Right atrium auricular region (tissue), 2 donors: Measurements from ENCODE around the gene SCFD2. TPM values are rescaled to one million over a fixed set of nuclear protein-coding genes. Genes with fewer than 3 reads are reported as not detected.
A peak's percentile ranks its signal among the peaks of the same experiment; 100 is the strongest.

Source experiments
- DNase-seq: peaks from one replicate; pipeline ENCODE4 v3.0.0-alpha.2; 2019; ENCODE audit warnings: low spot score
- H3K27ac ChIP-seq, 2 donors: fragments of 200-600 bp; sonication (generic); 1 replicate in 1 of 2; 2 replicates in 1 of 2; pipeline ENCODE4 v1.5.1; 2016 to 2019
- H3K27me3 ChIP-seq, 2 donors: fragments of 200-600 bp; sonication (generic); one replicate each; pipeline versions ENCODE4 v1.5.1 to v1.6.0; 2017 to 2019
- H3K36me3 ChIP-seq: fragments of 200-600 bp; sonication (generic); one replicate; pipeline ENCODE4 v1.5.1; 2016
- H3K4me1 ChIP-seq, 2 donors: fragments of 200-600 bp; sonication (generic); one replicate each; pipeline versions ENCODE4 v1.5.1 to v1.6.0; 2017 to 2019
- H3K4me3 ChIP-seq, 2 donors: fragments of 200-600 bp; sonication (generic); 1 replicate in 1 of 2; 2 replicates in 1 of 2; pipeline ENCODE4 v1.5.1; 2017 to 2019; ENCODE audit warnings: mild to moderate bottlenecking in 1 of 2, moderate library complexity in 1 of 2
- H3K9me3 ChIP-seq, 2 donors: fragments of 200-600 bp; sonication (generic); one replicate each; pipeline ENCODE4 v1.5.1; 2019
- total RNA-seq, 2 donors: library from RNA; depleted of rRNA; stranded (reverse); fragments of >200 nt; gene quantifications; one replicate each; pipeline ENCODE4 v1.1.0, GENCODE V29; 2016
- TF ChIP-seq, protein P1 (sequence below), 2 donors: fragments of 200-600 bp; sonication (generic); IDR thresholded peaks; one replicate each; pipeline ENCODE4 v1.5.1; 2019; ENCODE audit warnings: antibody characterized with exemption in 2 of 2

Gene SCFD2
- total RNA-seq, 2 donors from 2014 or later = 8.1 to 9.4 TPM

- Histone ChIP-seq H3K4me3 (no peak overlapping the region), H3K4me1 (peaks cover 0 to 60% of the 10 kb centered on the region in 2 donors), H3K27ac (no peak overlapping the region), H3K9me3 (no peaks in the 10 kb centered on the region), H3K27me3 (no peaks in the 10 kb centered on the region), H3K36me3 (no peaks in the 10 kb centered on the region)
- DNase-seq = no peak
- TF ChIP-seq, protein P1, sequence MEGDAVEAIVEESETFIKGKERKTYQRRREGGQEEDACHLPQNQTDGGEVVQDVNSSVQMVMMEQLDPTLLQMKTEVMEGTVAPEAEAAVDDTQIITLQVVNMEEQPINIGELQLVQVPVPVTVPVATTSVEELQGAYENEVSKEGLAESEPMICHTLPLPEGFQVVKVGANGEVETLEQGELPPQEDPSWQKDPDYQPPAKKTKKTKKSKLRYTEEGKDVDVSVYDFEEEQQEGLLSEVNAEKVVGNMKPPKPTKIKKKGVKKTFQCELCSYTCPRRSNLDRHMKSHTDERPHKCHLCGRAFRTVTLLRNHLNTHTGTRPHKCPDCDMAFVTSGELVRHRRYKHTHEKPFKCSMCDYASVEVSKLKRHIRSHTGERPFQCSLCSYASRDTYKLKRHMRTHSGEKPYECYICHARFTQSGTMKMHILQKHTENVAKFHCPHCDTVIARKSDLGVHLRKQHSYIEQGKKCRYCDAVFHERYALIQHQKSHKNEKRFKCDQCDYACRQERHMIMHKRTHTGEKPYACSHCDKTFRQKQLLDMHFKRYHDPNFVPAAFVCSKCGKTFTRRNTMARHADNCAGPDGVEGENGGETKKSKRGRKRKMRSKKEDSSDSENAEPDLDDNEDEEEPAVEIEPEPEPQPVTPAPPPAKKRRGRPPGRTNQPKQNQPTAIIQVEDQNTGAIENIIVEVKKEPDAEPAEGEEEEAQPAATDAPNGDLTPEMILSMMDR (IDR thresholded peaks at IDR 0.05) = peak; percentile 64 to 82
Observed at GRCh38 chr4:53015681-53016080, 350.2 kb downstream of the SCFD2 start.

DNA sequence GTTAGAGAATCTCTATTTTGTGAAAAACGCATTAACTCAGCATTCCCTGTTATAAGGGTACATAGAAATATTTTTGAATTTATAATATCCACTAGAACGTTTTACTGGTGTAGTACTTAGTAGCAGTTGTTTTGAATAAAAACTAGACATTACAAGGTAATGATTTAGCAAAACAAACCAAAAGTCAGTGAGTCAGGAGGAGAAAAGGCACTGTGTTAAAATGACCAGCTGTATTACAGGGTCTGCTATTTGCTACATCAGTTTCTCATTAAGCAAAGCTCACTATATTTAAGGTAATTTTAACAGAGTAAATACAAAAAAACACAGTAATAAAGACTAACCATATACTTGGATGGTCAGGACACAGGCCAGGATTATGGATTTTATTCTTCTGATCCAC is 351.0 kb downstream of the SCFD2 start:
- DNase-seq = no peak
- TF ChIP-seq, protein P1 (IDR thresholded peaks at IDR 0.05) = no peak
- H3K4me3 ChIP-seq = no peak overlapping the region
- H3K27ac ChIP-seq = no peak overlapping the region
- peaks cover 0 to 57% of the 10 kb centered on the region in 2 donors for H3K4me1 ChIP-seq
- H3K36me3 ChIP-seq = no peaks in the 10 kb centered on the region
- no peaks in the 10 kb centered on the region for H3K9me3 ChIP-seq
- H3K27me3 ChIP-seq = no peaks in the 10 kb centered on the region

- DNase-seq = no peak
- Histone ChIP-seq H3K4me3 (no peak overlapping the region), H3K27me3 (no peaks in the 10 kb centered on the region), H3K9me3 (no peaks in the 10 kb centered on the region), H3K27ac (no peak overlapping the region), H3K4me1 (peaks cover 0 to 54% of the 10 kb centered on the region in 2 donors), H3K36me3 (no peaks in the 10 kb centered on the region)
- TF ChIP-seq, protein P1 (IDR thresholded peaks at IDR 0.05) = no peak
Observed at GRCh38 chr4:53013873-53014775, 351.7 kb downstream of the SCFD2 start.

DNA sequence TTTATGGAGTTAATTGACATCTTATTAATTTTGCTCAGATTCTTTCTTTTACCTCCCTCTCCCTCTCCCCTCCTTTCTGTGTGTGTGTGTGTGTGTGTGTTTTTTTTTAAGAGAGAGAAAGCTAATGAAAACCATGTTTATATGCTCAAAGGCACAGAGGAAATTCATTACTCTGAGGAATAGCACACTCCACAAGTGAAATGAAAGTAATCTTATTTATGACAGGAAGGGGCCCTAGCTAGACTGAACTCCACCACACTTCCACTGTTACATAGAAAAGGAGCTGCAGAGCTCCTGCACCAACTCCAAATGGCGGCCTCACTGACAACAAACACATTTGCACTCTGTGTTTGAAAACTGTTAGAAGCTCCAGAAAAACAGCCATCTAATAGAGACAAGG is 353.1 kb downstream of the SCFD2 start:
- Histone ChIP-seq H3K27ac (peak overlapping the region in 1 of 2 donors; percentile 48), H3K36me3 (no peaks in the 10 kb centered on the region), H3K4me3 (no peak overlapping the region), H3K27me3 (no peaks in the 10 kb centered on the region), H3K9me3 (no peaks in the 10 kb centered on the region), H3K4me1 (peaks cover 0 to 46% of the 10 kb centered on the region in 2 donors)
- TF ChIP-seq, protein P1 (IDR thresholded peaks at IDR 0.05) = no peak
- DNase-seq = no peak

DNA sequence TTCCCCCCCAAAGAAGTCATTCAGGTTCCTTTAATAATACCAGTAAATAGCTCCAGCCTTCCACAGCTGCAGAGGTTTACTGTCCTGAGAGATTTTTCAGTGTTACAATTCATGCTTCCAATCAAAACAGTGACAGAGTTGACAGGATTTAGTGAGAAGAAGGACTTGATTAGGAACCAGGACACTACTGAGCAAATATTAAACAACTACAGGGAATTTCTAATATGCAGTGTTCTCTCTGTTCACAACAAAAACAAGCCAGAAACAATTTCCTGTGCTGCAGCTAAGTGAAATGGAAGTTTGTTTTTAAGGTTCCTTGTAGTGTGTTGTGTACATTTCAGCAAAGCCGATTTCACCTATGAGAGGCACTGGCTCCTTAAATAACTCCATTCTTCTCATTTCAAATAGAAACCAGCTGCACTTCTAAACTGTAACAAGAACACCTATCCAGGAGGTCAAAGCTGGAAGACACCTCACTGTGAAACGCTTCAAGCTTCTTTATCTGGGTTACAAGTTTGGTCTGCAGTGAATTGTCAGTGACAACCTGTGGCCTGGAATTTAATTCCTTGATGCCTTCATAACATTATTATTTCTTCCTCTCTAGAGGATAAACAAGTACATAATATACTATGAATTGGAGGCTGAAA is 354.5 kb downstream of the SCFD2 start:
- Histone ChIP-seq H3K27me3 (no peaks in the 10 kb centered on the region), H3K4me1 (peaks cover 0 to 50% of the 10 kb centered on the region in 2 donors), H3K36me3 (no peaks in the 10 kb centered on the region), H3K4me3 (no peak overlapping the region), H3K9me3 (no peaks in the 10 kb centered on the region), H3K27ac (peak overlapping the region; percentile 14 to 28)
- DNase-seq = no peak
- TF ChIP-seq, protein P1 (IDR thresholded peaks at IDR 0.05) = no peak
